ENCODE measurements around the gene ACTR5.

Gene ACTR5

GRCh38 chr20:38815446-38815845, 67.2 kb downstream of the ACTR5 start:
- H3K27me3 ChIP-seq (ENCODE audit: insufficient read depth, low read length, poor library complexity) = no peaks in the 10 kb centered on the region
- ATAC-seq (ENCODE audit: insufficient read depth, low read depth) (no peak), DNase-seq (no peak)
- no peaks in the 10 kb centered on the region for H3K36me3 ChIP-seq (ENCODE audit: insufficient read depth, low read length)
- H3K9ac ChIP-seq (ENCODE audit: low read depth, low read length) = no peak overlapping the region
- no peaks in the 10 kb centered on the region for H3K79me2 ChIP-seq (ENCODE audit: insufficient read depth, low read length)
- H3K9me3 ChIP-seq (ENCODE audit: insufficient read depth, low read length, severe bottlenecking) = no peaks in the 10 kb centered on the region
- no peak overlapping the region for H3K27ac ChIP-seq (ENCODE audit: low read length)
- TF ChIP-seq EZH2 (IDR thresholded peaks at IDR 0.05; ENCODE audit: borderline replicate concordance, low read depth, low read length, severe bottlenecking) = no peak
- TF ChIP-seq CTCF (IDR thresholded peaks at IDR 0.05; ENCODE audit: borderline replicate concordance, extremely low read depth, low read length, poor library complexity, severe bottlenecking) = no peak
- H4K20me1 ChIP-seq (ENCODE audit: insufficient read depth, low read length) = no peaks in the 10 kb centered on the region
- H2AFZ ChIP-seq (ENCODE audit: low read depth, low read length) = no peak overlapping the region
- H3K4me1 ChIP-seq (ENCODE audit: insufficient read depth, low read length) = peaks cover 10% of the 10 kb centered on the region; the same call in 1 of the 2 replicates
- no peak overlapping the region for H3K4me3 ChIP-seq (ENCODE audit: low read depth in 1 of 2, low read length in 2 of 2)
- H3K4me2 ChIP-seq (ENCODE audit: insufficient read depth, low read length) = no peak overlapping the region

GRCh38 chr20:38818113-38819065, 70.1 kb downstream of the ACTR5 start:
- Histone ChIP-seq H3K79me2 (ENCODE audit: insufficient read depth, low read length) (no peaks in the 10 kb centered on the region), H4K20me1 (ENCODE audit: insufficient read depth, low read length) (no peaks in the 10 kb centered on the region), H3K36me3 (ENCODE audit: insufficient read depth, low read length) (no peaks in the 10 kb centered on the region)

More at GRCh38 chr20:38818113-38819065, 70.1 kb downstream of the ACTR5 start:
- H3K4me1 ChIP-seq (ENCODE audit: insufficient read depth, low read length) = no peaks in the 10 kb centered on the region
- no peak overlapping the region for H3K9ac ChIP-seq (ENCODE audit: low read depth, low read length)
- ATAC-seq (ENCODE audit: insufficient read depth, low read depth) (no peak), DNase-seq (no peak)
- no peaks in the 10 kb centered on the region for H3K27me3 ChIP-seq (ENCODE audit: insufficient read depth, low read length, poor library complexity)
- TF ChIP-seq EZH2 (IDR thresholded peaks at IDR 0.05; ENCODE audit: borderline replicate concordance, low read depth, low read length, severe bottlenecking) (no peak), CTCF (IDR thresholded peaks at IDR 0.05; ENCODE audit: borderline replicate concordance, extremely low read depth, low read length, poor library complexity, severe bottlenecking) (no peak)
- H2AFZ ChIP-seq (ENCODE audit: low read depth, low read length) = no peak overlapping the region
- no peak overlapping the region for H3K27ac ChIP-seq (ENCODE audit: low read length)
- no peak overlapping the region for H3K4me3 ChIP-seq (ENCODE audit: low read depth in 1 of 2, low read length in 2 of 2)
- no peak overlapping the region for H3K4me2 ChIP-seq (ENCODE audit: insufficient read depth, low read length)
- no peaks in the 10 kb centered on the region for H3K9me3 ChIP-seq (ENCODE audit: insufficient read depth, low read length, severe bottlenecking)
